Smooth muscle cell (in vitro differentiated cells): ENCODE results near the gene FBXO41. TPM values are rescaled to one million over a fixed set of nuclear protein-coding genes. Genes with fewer than 3 reads are reported as not detected.

Source experiments
- DNase-seq: peaks from one replicate; lab custom pipeline; 2025; ENCODE audit not compliant: unreplicated experiment; lab: John Stamatoyannopoulos, UW
- H2AFZ ChIP-seq: fragments of 200-600 bp; sonication (generic); 2 replicates; pipeline ENCODE4 v1.6.0; 2016; ENCODE audit warnings: antibody characterized with exemption, low read depth, mild to moderate bottlenecking
- H3F3A ChIP-seq: fragments of 200-600 bp; sonication (generic); 2 replicates; pipeline ENCODE4 v1.6.0; 2017; ENCODE audit warnings: antibody characterized with exemption, low read depth
- H3K27ac ChIP-seq: fragments of 200-600 bp; sonication (generic); 2 replicates; pipeline ENCODE4 v1.5.1; 2016; ENCODE audit warnings: low read depth, mild to moderate bottlenecking
- H3K27me3 ChIP-seq: fragments of 200-600 bp; sonication (generic); 2 replicates; pipeline ENCODE4 v1.6.1; 2016; ENCODE audit warnings: low read depth, mild to moderate bottlenecking
- H3K36me3 ChIP-seq: fragments of 200-600 bp; sonication (generic); 2 replicates; pipeline ENCODE4 v1.5.1; 2016; ENCODE audit warnings: low read depth
- H3K4me1 ChIP-seq: fragments of 200-600 bp; sonication (generic); 2 replicates; pipeline ENCODE4 v1.5.1; 2016; ENCODE audit warnings: low read depth
- H3K4me2 ChIP-seq: fragments of 200-600 bp; sonication (generic); 2 replicates; pipeline ENCODE4 v1.6.0; 2016; ENCODE audit warnings: mild to moderate bottlenecking
- H3K4me3 ChIP-seq: fragments of 200-600 bp; sonication (generic); 2 replicates; pipeline ENCODE4 v1.5.1; 2016; ENCODE audit warnings: mild to moderate bottlenecking
- H3K79me2 ChIP-seq: fragments of 200-600 bp; sonication (generic); 2 replicates; pipeline ENCODE4 v1.6.0; 2016; ENCODE audit warnings: low read depth, mild to moderate bottlenecking
- H3K9ac ChIP-seq: fragments of 200-600 bp; sonication (generic); 2 replicates; pipeline ENCODE4 v1.6.0; 2016; ENCODE audit warnings: low read depth
- H3K9me3 ChIP-seq: fragments of 200-600 bp; sonication (generic); replicated peaks from 2 replicates; pipeline ENCODE4 v1.5.1; 2016; ENCODE audit warnings: low read depth
- H4K20me1 ChIP-seq: fragments of 200-600 bp; sonication (generic); 2 replicates; pipeline ENCODE4 v1.6.0; 2016; ENCODE audit warnings: low read depth
- WGBS: methylation state at CpG from one replicate; pipeline ENCODE4 v1.1.7; 2016; ENCODE audit warnings: low lambda C conversion rate; 5-methylcytosine and 5-hydroxymethylcytosine counted together
- polyA plus RNA-seq: library from polyadenylated mRNA; unstranded; fragments of >200 nt; fragmentation: Nextera tagmentation; extraction: Ambion mirVana; gene quantifications from 2 replicates; pipeline ENCODE4 v1.2.1, GENCODE V29; 2016
- total RNA-seq: library from RNA; depleted of rRNA; stranded (reverse); fragments of >200 nt; gene quantifications from 2 replicates; pipeline ENCODE4 v1.2.3, GENCODE V29; 2014
- TF ChIP-seq, protein P1 (sequence below): fragments of 200-600 bp; sonication (generic); IDR thresholded peaks from 2 replicates; pipeline ENCODE4 v1.5.1; 2017; ENCODE audit warnings: borderline replicate concordance, mild to moderate bottlenecking, antibody characterized with exemption; ENCODE audit not compliant: insufficient read depth, poor library complexity, severe bottlenecking

Gene FBXO41
- total and polyA plus RNA-seq, 2 experiments from 2014 or later = 1.00 to 1.2 TPM

DNA sequence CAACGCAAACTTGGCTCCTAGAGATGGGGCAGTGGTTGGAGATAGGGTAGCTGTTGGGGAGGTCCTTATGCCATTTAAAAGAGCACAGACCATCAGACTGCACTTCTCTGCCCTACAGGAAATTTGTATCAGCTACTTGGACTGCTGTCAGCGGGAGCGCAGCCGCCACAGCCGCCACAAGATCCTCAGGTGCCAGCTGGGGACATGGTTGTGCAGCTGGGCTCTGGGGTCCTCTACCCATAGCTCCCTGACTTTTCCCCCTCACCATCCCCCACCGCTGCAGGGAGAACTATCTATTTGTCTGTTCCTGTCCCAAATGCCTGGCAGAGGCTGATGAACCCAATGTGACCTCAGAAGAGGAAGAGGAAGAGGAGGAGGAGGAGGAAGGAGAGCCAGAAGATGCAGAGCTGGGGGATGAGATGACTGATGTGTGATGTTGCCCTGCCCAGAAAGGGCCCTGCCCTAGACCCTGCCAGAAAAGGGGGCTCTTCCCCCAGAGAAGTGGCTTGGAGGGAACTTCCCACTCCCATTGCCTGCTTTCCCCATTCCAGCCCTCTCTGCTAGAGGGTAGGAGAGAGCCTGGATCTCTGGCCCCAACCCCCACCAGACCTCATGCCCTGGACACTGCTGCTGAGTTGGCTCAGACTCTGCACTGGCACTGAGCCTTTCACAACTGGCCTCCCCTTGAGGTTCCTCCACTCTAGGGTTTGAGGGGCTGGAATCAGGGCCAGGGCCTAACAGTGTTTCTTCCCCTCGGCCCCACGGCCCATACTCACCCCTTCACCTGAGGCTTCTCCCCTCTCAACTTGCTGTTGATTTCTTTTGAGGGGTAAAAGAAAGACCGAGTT lies 58.5 kb downstream of the FBXO41 start:
- no peak for DNase-seq
- Histone ChIP-seq H3K4me3 (no peak overlapping the region), H3K4me2 (no peak overlapping the region), H3F3A (no peaks in the 10 kb centered on the region), H3K9ac (no peak overlapping the region), H3K27me3 (no peaks in the 10 kb centered on the region), H3K9me3 (no peaks in the 10 kb centered on the region), H4K20me1 (no peaks in the 10 kb centered on the region), H3K4me1 (no peaks in the 10 kb centered on the region), H3K36me3 (no peaks in the 10 kb centered on the region), H3K27ac (no peak overlapping the region), H3K79me2 (no peaks in the 10 kb centered on the region), H2AFZ (no peak overlapping the region)
- TF ChIP-seq, protein P1, sequence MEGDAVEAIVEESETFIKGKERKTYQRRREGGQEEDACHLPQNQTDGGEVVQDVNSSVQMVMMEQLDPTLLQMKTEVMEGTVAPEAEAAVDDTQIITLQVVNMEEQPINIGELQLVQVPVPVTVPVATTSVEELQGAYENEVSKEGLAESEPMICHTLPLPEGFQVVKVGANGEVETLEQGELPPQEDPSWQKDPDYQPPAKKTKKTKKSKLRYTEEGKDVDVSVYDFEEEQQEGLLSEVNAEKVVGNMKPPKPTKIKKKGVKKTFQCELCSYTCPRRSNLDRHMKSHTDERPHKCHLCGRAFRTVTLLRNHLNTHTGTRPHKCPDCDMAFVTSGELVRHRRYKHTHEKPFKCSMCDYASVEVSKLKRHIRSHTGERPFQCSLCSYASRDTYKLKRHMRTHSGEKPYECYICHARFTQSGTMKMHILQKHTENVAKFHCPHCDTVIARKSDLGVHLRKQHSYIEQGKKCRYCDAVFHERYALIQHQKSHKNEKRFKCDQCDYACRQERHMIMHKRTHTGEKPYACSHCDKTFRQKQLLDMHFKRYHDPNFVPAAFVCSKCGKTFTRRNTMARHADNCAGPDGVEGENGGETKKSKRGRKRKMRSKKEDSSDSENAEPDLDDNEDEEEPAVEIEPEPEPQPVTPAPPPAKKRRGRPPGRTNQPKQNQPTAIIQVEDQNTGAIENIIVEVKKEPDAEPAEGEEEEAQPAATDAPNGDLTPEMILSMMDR = no peak
- WGBS = 97% methylated on average over 9 of the region's 9 CpGs

DNA sequence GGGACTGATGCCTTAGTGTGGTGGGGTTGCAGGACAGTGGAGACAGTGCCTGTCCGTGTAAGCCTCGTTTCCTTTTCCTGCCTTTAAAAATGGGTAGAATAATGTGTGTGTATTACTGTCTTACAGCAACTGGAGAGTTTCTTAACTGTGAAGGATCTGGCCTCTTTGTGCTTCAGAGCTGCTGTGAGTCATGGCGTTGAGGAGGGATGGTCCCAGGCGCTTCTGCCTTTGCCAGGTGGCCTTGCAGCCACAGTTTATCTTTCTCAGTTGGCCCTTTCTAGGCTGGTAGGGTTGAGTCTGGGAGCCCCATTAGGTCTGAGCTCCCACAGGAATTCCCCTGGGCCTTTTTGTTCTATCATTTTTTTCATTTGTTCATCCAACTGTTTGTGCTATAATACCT lies 60.5 kb downstream of the FBXO41 start:
- Histone ChIP-seq H3K9me3 (no peaks in the 10 kb centered on the region), H3K4me3 (no peak overlapping the region), H3K79me2 (no peaks in the 10 kb centered on the region), H2AFZ (no peak overlapping the region), H3K4me2 (no peak overlapping the region), H3K27ac (no peak overlapping the region), H4K20me1 (no peaks in the 10 kb centered on the region), H3K9ac (no peak overlapping the region), H3K36me3 (no peaks in the 10 kb centered on the region), H3F3A (no peaks in the 10 kb centered on the region), H3K4me1 (no peaks in the 10 kb centered on the region), H3K27me3 (no peaks in the 10 kb centered on the region)
- WGBS = 93% methylated on average over 4 of the region's 4 CpGs
- DNase-seq = no peak
- TF ChIP-seq, protein P1 = no peak

DNA sequence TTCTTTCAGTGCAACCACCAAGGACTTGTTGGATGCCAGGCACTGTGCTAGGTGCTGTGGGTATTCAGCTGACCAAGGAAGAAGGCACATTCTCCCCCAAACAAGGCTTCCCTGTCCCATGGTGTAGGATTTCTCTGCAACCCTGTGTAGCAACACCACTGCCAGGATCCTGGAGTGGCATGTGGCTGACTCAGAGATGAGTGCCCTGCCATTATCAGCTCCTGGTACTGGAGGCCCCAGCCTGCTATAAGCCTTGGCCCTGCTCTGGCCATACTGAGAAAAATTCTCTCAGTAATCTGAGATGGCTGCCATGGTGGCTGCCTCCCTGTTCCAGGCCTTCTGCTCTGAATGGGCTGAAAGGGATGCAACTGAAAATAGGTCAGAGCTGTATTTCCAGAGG lies 66.0 kb downstream of the FBXO41 start:
- Histone ChIP-seq H3K27me3 (no peaks in the 10 kb centered on the region), H3K36me3 (no peaks in the 10 kb centered on the region), H4K20me1 (no peaks in the 10 kb centered on the region), H2AFZ (no peak overlapping the region), H3F3A (peaks cover 2% of the 10 kb centered on the region), H3K4me2 (no peak overlapping the region), H3K79me2 (peaks cover 29% of the 10 kb centered on the region), H3K9ac (no peak overlapping the region), H3K4me1 (peaks cover 9% of the 10 kb centered on the region), H3K27ac (no peak overlapping the region), H3K4me3 (no peak overlapping the region), H3K9me3 (no peaks in the 10 kb centered on the region)
- no peak for DNase-seq
- TF ChIP-seq, protein P1 = no peak

DNA sequence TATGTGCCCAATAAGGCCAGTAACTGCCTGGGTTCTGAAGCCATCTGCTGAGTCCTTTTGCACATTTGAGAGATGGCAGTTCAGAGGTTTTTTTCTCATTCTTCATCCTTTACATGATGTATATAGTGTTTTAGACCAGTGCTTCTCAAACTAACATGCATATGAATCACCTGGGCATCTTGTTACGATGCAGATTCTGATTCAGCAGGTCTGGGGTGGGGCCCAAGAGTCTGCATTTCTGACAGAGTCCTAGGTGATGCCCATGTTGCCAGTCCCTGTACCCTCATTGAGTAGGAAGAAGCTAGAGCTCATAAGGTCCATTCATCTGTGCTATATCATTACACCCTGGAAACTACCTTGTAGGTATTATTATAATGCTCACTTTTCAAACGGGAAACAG lies 66.5 kb downstream of the FBXO41 start:
- Histone ChIP-seq H3K27me3 (no peaks in the 10 kb centered on the region), H3K27ac (no peak overlapping the region), H2AFZ (no peak overlapping the region), H3K4me2 (no peak overlapping the region), H3K9me3 (no peaks in the 10 kb centered on the region), H3K4me3 (no peak overlapping the region), H3K9ac (no peak overlapping the region), H3K79me2 (peaks cover 29% of the 10 kb centered on the region), H3F3A (peaks cover 6% of the 10 kb centered on the region), H3K4me1 (peaks cover 9% of the 10 kb centered on the region), H4K20me1 (no peaks in the 10 kb centered on the region), H3K36me3 (no peaks in the 10 kb centered on the region)
- TF ChIP-seq, protein P1 = no peak
- WGBS = 95% methylated on average over 2 of the region's 2 CpGs
- DNase-seq = no peak
